HepG2 (cell line): Measurements from ENCODE around the gene BCL2L1. TPM values are rescaled to one million over a fixed set of nuclear protein-coding genes. Genes with fewer than 3 reads are reported as not detected.
A peak's percentile ranks its signal among the peaks of the same experiment; 100 is the strongest.

Source experiments
- DPF2 ChIP-seq: sonication (generic); formaldehyde crosslinking; IDR thresholded peaks from 2 replicates; pipeline ENCODE4 v1.4.0; 2020; ENCODE audit warnings: mild to moderate bottlenecking, low read depth, missing genetic modification reagents, borderline replicate concordance
- ESRRA ChIP-seq: sonication (generic); formaldehyde crosslinking; IDR thresholded peaks from 2 replicates; pipeline ENCODE4 v1.5.1; 2020; ENCODE audit warnings: mild to moderate bottlenecking, low read depth, missing genetic modification reagents
- ETV6 ChIP-seq: sonication (generic); formaldehyde crosslinking; conservative IDR thresholded peaks from 2 replicates; pipeline ENCODE4 v1.4.0; 2020; ENCODE audit warnings: missing genetic modification reagents
- KDM4B ChIP-seq: sonication (generic); formaldehyde crosslinking; IDR thresholded peaks from 2 replicates; pipeline ENCODE4 v1.4.0; 2020; ENCODE audit warnings: missing genetic modification reagents
- KLF12 ChIP-seq: sonication (generic); formaldehyde crosslinking; IDR thresholded peaks from 2 replicates; pipeline ENCODE4 v1.4.0; 2020; ENCODE audit warnings: missing genetic modification reagents, borderline replicate concordance
- MYNN ChIP-seq: sonication (generic); formaldehyde crosslinking; IDR thresholded peaks from 2 replicates; pipeline ENCODE4 v1.4.0; 2020; ENCODE audit warnings: mild to moderate bottlenecking, low read depth, missing genetic modification reagents
- RORA ChIP-seq: sonication (generic); formaldehyde crosslinking; IDR thresholded peaks from 2 replicates; pipeline ENCODE4 v1.5.0; 2020; ENCODE audit warnings: mild to moderate bottlenecking, missing genetic modification reagents, moderate library complexity
- ZBED4 ChIP-seq: sonication (generic); formaldehyde crosslinking; IDR thresholded peaks from 2 replicates; pipeline ENCODE4 v1.4.0; 2020; ENCODE audit warnings: missing genetic modification reagents, borderline replicate concordance
- ZFAT ChIP-seq: sonication (generic); formaldehyde crosslinking; conservative IDR thresholded peaks from 2 replicates; pipeline ENCODE4 v1.8.1; 2023; ENCODE audit warnings: missing genetic modification reagents, inconsistent platforms
- ZHX2 ChIP-seq, 2 experiments: sonication (generic) in 1 of 2; formaldehyde crosslinking in 1 of 2; IDR thresholded peaks; 2 replicates each; pipeline versions ENCODE4 v1.6.1 to v1.9.0; 2014 to 2022; ENCODE audit warnings: antibody characterized with exemption in 1 of 2, borderline replicate concordance in 1 of 2, inconsistent platforms in 1 of 2, low read depth in 1 of 2, missing genetic modification reagents in 1 of 2
- ZNF652 ChIP-seq: IDR thresholded peaks from 2 replicates; pipeline ENCODE4 v1.6.1; 2016; ENCODE audit warnings: low read depth, borderline replicate concordance
- polyA plus RNA-seq, 8 experiments: library from polyadenylated mRNA; depleted of rRNA in 3 of 8; stranded (reverse) in 7 of 8; unstranded in 1 of 8; fragments of >200 nt; fragmentation: Illumina TruSeq in 4 of 8; extraction: Trizol in 4 of 8; gene quantifications; 2 replicates each; pipeline versions ENCODE4 v1.2.1 to v1.2.3, GENCODE V29; 2011 to 2016; ENCODE audit warnings: low read depth in 4 of 8, missing spikeins in 1 of 8, mixed read lengths in 1 of 8; ENCODE audit not compliant: insufficient read depth in 1 of 8
- total RNA-seq, 5 experiments: library from RNA; depleted of rRNA; stranded (reverse); fragments of >200 nt; fragmentation: Illumina TruSeq; extraction: Trizol; gene quantifications; 2 replicates each; pipeline ENCODE4 v1.2.3, GENCODE V29; 2016; ENCODE audit warnings: low read depth in 1 of 5
- TF ChIP-seq, protein P1 (sequence below): sonication (generic); formaldehyde crosslinking; IDR thresholded peaks from 2 replicates; pipeline ENCODE4 v1.4.0; 2020; ENCODE audit warnings: mild to moderate bottlenecking, missing genetic modification reagents
- TF ChIP-seq, protein P2 (sequence below): sonication (generic); formaldehyde crosslinking; IDR thresholded peaks from 2 replicates; pipeline ENCODE4 v1.4.0; 2020; ENCODE audit warnings: mild to moderate bottlenecking, missing genetic modification reagents

Gene BCL2L1
- total and polyA plus RNA-seq, 2 of the 13 experiments (the other 11 are each of a cell fraction or from before 2014, with no cell fraction given): 164 to 258 TPM

GRCh38 chr20:31661625-31662371 is 60.9 kb downstream of the BCL2L1 start (continued):
- 0 out of 2 replicates have a peak, but pooled peaks have one; percentile 10 for TF ChIP-seq ZHX2 (IDR thresholded peaks at IDR 0.05; ENCODE audit: low read depth)
- no peak for TF ChIP-seq ZHX2 (CRISPR knock-in tag; IDR thresholded peaks at IDR 0.05; ENCODE audit: borderline replicate concordance)
- TF ChIP-seq ZNF652 (CRISPR knock-in tag): no peak; the same call in 1 of the 2 replicates
- TF ChIP-seq ETV6 (CRISPR knock-in tag): peak; percentile 72; the same call in 1 of the 2 replicates
- TF ChIP-seq ESRRA: 0 out of 2 replicates have a peak, but pooled peaks have one; percentile 46
- TF ChIP-seq RORA (CRISPR knock-in tag): no peak
- TF ChIP-seq ZFAT (CRISPR knock-in tag): no peak
- TF ChIP-seq KDM4B: peak; percentile 67; the same call in 1 of the 2 replicates
- TF ChIP-seq, protein P1, sequence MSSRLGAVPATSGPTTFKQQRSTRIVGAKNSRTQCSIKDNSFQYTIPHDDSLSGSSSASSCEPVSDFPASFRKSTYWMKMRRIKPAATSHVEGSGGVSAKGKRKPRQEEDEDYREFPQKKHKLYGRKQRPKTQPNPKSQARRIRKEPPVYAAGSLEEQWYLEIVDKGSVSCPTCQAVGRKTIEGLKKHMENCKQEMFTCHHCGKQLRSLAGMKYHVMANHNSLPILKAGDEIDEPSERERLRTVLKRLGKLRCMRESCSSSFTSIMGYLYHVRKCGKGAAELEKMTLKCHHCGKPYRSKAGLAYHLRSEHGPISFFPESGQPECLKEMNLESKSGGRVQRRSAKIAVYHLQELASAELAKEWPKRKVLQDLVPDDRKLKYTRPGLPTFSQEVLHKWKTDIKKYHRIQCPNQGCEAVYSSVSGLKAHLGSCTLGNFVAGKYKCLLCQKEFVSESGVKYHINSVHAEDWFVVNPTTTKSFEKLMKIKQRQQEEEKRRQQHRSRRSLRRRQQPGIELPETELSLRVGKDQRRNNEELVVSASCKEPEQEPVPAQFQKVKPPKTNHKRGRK: peak; percentile 78; the same call in 1 of the 2 replicates
- TF ChIP-seq MYNN (CRISPR knock-in tag): 0 out of 2 replicates have a peak, but pooled peaks have one; percentile 71
- peak; percentile 74; the same call in 1 of the 2 replicates for TF ChIP-seq KLF12 (CRISPR knock-in tag)
- no peak for TF ChIP-seq DPF2 (CRISPR knock-in tag)
- TF ChIP-seq, protein P2, sequence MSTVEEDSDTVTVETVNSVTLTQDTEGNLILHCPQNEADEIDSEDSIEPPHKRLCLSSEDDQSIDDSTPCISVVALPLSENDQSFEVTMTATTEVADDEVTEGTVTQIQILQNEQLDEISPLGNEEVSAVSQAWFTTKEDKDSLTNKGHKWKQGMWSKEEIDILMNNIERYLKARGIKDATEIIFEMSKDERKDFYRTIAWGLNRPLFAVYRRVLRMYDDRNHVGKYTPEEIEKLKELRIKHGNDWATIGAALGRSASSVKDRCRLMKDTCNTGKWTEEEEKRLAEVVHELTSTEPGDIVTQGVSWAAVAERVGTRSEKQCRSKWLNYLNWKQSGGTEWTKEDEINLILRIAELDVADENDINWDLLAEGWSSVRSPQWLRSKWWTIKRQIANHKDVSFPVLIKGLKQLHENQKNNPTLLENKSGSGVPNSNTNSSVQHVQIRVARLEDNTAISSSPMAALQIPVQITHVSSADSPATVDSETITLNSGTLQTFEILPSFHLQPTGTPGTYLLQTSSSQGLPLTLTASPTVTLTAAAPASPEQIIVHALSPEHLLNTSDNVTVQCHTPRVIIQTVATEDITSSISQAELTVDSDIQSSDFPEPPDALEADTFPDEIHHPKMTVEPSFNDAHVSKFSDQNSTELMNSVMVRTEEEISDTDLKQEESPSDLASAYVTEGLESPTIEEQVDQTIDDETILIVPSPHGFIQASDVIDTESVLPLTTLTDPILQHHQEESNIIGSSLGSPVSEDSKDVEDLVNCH (CRISPR knock-in tag): no peak; the same call in 1 of the 2 replicates
- TF ChIP-seq ZBED4 (CRISPR knock-in tag): no peak
